Measurements from ENCODE around the gene TSPAN6.

TSPAN6 gene

DNA sequence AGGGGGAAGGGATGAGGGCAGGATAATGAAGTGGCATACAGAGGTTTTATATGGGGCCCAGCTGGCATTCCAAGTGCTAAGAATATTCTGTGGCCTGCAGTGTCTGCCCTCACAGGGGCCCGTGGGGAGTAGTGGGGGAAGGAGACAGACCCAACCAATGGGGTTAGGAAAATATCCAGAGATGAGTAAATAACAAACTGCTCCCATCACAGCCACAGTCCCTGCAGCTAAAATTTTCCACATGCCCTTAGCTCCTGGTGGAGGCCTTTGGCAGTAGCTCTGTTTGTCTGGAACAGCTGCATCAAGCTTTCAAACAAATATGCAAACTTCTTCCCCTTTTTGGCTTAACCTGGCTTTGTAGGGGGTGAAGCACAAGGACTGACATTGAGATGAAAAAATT is 10.5 kb upstream of the TSPAN6 start:
- no peak for DNase-seq

DNA sequence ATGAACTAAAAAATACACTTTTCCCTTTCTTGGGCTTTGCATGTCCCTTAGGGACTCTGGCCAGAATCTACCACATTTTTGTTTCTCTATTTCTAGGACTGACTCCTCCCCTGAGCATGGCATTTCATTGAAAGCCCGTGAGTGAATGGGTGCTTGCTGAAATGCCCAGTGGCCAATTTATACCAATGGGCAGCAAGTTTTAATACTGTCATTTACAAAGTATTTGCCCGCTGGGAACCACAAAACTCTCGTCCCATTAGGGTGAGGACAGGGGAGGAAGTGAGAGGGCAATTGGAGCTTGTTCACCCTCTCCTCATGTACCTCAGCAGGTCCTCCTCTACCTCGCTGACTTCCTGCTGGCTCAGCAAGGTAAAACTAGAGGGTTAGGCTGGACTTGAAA is 8.5 kb upstream of the TSPAN6 start:
- DNase-seq, result no peak

DNA sequence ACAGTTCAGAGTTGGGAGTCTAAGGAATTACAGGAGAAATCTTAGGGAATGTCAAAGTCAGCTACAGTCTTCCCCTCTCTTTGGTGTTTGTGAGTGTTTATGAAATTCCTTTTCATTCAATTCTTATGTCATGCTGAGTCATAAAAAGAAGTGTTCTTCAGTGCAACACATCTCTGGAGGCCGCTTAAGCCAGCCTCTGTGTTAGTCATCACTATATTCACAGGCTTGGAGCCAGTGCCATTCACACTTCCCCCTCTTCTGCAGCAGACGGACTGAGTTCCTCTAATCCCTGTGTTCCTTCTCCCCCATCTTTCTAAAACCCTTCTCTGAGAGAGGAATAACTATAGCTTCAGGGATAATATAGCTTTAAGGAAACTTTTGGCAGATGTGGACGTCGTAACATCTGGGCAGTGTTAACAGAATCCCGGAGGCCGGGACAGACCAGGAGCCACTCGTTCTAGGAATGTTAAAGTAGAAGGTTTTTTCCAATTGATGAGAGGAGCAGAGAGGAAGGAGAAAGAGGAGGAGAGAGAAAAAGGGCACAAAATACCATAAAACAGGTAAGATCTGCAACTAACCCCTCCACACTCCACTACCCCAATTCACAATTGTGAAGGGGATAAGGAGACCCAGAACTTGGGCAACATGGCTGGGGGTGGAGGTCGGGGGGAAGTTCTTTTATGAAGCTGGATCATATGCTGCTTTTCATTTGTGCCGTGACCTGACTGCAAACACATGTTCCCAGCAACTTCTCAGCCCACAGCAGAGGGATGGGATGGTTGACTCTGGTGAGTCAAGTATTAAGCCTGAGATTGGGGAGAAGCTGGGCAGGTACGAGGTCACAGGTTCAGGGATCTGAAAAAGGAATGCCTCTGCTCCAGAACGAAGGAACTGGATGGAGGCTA is 7.6 kb upstream of the TSPAN6 start, which contains the start of gene SRPX2:
TSS of gene SRPX2 (plus strand) at position 244 of the 905 bp plus-strand sequence. CDS start 2,124 bp downstream, outside the sequence.
- DNase-seq, result no peak

DNA sequence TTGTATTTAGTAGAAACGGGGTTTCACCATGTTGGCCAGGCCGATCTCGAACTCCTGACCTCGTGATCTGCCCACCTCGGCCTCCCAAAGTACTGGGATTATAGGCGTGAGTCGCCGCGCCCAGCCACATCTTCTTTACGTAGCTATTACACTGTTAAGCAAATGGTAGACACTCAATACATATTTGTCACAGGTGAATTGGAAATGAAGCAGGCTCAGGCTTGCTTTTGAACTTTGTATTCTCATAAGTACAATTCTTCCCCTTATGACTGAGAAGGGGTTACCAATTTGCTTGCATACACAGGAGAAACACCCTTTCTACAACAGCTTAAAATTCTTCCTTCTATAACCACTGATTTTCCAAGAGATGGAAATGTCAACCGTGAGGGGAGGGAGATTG is 6.6 kb upstream of the TSPAN6 start:
- DNase-seq, result no peak

DNA sequence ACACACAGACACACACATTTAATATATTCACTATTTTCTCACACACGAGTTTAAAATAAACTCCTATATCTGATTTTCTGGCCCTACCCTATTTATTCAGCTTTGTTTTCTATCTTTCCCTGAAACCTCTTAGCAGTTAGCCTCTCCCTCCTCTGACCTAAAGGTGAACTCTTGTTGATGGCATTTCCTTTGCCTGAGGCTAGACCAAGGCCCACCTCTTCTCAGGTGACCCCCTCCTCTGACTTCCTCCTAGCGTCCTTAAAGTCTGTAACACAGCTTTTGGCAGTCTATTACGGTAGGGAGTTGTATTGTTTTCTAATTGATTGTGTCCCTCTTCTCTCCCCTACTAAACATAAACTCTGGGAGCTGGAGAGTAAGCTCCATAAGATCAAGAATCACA is 5.7 kb upstream of the TSPAN6 start:
- DNase-seq, result no peak

DNA sequence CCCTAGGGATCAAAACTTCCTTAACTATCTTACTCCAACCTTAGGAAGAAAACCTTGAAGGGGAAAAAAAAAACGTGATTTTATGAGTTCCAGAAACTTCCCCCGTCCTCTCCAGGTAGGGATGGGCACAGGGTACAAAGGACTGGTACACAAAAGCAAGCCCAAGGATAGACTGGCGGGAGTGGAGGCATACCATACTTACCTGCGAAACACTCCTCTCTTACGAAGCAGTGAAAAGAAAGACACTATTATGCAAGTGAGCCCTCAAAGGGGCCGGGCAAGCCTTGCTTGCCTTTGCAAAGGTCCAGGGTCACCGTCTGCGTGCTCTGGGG is 651 bp downstream of the TSPAN6 start:
- DNase-seq, result no peak

DNA sequence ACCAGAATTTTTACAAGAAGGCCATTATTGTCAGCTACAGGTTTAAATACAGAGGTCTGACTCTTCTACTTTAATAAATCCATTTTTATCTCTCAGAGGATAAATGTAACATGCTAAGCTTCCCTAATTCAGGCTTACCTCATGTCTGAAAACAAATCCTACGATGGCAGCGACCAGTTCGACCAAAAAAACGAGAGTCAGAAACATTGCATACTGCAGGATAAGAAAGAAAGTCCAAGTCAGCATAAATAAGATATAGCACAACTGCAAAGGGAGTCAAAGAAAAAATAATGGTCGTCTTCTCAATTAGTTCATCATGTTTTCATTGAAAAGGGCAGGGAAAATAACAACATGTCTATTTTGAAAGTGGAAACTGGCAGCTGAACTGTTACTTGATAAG is 1.6 kb downstream of the TSPAN6 start:
- no peak for DNase-seq

DNA sequence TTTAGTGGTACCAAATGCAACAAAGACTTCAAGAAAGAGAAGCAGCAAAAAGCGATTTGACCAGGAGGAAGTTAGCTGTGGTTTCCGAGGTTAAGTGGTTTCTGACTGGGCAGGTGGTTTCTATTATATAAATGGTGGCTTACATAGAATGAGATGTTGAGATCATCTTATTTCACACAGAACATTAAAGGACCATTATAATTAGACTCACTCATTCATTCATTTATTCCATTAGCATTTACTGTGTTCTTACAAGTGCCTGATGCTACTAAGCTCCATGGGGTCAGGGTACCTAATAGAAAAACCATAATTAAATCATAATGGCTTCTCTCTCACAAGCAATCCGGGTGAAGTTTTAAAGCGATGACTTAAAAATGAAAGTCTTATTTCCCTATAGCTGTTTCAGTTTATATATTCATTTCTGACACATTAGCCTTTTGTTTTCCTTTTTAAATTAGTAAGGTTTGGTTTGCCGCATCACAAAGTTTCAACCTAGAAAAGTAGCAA is 10.6 kb downstream of the TSPAN6 start:
- DNase-seq, result no peak

DNA sequence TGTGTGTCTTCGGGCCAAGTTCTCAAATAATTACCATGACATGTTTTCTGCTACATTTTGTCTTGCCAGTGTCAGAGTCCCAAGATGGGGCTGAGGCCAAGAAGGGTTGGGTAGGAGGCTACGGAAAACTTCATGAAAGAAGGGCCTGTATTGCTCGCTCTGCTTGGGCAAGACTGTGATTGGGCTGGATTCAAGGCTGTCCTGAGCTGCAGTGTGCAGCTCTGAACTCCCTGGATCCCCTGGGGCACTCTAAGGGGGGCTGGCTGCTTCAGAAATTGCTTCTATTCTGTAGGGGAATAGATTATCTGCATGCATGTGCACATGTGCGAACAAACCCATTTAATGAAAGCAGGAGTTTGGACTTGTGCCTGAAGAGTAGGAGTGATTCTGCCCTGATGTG is 13.6 kb downstream of the TSPAN6 start:
- no peak for DNase-seq

DNA sequence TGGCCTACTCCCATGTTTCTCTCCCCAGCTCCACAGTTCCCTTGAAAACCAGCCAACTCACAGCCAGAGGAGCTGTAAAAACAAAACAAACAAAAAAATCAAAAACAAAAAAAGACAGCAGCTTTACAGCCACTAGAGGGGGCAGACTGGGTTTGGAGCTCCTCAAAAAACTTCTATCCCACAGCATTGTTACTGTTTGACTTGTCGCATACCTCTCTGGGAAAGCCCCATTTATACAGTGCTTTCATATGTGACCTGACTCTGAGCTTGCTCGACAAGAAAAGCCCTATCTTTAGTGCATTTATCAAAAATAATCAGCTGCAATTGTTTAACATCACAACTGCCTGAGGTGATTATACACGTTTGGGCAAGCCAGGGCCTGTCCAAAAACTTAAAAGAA is 21.6 kb downstream of the TSPAN6 start:
- no peak for DNase-seq

DNA sequence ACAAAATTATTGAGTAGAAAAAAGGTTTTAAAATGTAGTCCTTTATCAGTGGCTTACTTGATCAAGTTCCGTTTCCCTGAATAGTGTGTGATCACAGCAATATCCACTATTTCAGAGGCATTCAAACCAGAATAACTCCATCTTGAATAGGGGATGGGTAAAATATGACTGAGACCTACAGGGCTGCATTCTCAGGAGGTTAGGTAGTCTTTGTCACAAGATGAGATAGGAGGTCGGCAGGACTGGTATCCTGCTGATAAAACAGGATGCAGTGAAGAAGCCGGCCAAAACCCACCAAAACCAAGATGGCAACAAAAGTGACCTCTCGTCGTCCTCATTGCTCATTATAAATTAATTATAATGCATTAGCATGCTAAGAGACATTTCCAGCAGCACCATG is 24.7 kb downstream of the TSPAN6 start:
- no peak for DNase-seq

DNA sequence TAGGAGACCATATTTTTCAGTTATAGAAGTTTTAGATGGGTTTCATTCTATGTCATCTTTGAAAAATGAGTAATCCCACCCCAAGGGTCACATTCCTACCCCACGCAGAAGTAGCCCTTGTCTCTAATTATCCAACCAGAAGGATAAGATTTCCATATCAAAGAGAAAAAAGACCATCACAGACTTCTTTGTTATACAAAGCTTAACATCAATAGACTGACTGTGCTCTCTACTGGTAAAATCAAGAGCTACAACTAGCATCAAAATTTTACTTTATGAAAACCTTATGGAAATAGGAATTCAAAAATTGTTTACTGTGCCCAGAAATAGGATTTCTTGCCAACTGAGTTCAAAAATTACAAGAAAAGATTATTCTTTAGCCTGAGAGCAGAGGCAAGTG is 27.0 kb downstream of the TSPAN6 start:
- DNase-seq, result no peak

DNA sequence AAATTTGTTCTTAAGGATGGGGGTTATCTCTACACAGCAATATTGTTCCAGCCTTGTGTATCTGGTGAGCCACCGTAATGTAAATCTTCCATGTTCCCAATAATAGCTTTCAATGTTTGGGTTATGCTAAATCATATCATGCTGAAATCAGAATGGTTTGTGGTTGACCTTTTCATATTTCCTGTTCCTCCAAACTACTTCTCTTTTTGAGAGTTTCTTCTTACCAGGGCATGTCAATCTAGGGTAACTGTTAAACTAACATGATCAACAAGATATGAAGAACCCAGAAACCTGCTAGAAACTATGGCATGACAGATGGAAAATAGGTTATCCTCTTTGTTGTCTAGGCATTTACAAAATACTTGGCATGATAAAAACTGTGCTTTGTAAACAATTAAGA is 29.9 kb downstream of the TSPAN6 start:
- DNase-seq, result no peak

DNA sequence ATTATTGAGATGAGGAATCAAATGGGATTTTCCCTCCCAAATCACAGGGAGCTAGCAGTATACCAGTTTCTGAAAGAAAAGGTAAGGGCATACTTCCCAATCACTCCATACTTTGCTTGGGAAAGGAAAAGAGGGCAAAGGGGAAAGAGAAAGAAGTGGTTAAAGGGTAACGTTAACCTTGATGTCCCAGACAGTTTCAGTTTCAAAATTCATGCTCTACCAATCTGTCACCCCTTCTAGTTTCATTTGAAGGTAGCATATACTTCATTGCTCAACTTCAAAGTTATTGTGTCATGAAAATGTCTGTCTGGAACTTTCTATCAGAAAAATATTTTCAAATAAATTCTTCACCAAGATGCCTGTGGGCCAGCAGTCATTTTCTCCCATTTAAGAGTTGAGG is 35.8 kb downstream of the TSPAN6 start:
- no peak for DNase-seq

DNA sequence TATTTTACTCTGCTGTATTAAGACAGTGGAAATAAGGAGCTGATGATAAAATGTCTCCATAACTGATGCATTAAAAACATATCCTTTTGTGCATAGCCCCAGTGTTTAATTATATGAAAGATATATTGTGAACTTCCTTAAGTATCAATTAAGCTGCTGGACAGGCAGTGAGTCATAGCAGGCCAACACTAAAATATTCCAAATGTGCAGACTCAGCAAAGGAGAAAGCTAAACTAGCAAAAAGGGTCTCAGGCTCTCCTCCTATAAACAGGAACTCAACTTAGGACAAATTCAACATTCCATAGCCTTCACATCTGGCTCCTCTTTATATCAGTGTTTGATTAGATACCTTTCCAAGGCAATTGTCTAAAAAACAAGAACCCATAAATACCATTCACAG is 36.3 kb downstream of the TSPAN6 start:
- DNase-seq, result no peak

DNA sequence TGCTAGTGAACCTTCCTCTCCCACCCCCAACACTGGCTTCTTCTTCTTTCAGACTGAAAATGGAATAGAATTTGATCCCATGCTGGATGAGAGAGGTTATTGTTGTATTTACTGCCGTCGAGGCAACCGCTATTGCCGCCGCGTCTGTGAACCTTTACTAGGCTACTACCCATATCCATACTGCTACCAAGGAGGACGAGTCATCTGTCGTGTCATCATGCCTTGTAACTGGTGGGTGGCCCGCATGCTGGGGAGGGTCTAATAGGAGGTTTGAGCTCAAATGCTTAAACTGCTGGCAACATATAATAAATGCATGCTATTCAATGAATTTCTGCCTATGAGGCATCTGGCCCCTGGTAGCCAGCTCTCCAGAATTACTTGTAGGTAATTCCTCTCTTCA is 37.1 kb downstream of the TSPAN6 start:
- DNase-seq, result no peak

DNA sequence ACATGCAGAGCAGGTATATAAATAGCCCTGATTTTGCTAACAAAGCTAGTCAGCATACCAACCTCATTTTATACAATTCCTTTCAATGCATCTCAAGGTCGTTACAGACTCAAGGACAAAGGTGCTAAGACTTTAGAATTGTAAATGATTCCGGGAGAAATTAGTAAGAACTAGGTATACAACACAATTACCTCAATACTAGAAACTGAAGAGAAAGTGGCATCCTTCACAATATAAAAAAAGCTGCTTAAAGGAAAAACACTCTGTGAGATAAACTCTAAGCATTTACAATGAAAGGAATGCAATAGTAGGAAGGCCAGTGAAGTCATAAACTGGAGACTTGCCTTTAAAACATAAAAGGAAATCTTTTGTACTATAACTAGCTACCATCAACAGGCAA is 40.0 kb downstream of the TSPAN6 start:
- DNase-seq, result no peak

DNA sequence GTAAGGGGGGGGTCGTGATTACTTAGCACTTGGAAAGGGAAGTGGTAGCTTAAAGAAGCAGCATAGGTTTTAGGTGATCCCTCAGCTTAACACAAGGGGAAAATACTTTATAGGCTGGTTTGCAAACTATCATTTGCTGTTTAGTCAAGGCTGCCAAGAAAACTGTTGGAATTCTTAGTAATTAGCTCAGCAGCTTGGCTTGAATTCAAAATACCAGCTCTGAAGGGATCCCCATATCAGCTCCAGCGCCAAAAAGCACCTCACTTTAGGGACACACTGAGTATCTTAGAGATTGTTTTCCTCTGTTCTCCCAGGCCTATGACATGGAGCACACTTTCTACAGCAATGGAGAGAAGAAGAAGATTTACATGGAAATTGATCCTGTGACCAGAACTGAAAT is 43.0 kb downstream of the TSPAN6 start:
- DNase-seq, result no peak

DNA sequence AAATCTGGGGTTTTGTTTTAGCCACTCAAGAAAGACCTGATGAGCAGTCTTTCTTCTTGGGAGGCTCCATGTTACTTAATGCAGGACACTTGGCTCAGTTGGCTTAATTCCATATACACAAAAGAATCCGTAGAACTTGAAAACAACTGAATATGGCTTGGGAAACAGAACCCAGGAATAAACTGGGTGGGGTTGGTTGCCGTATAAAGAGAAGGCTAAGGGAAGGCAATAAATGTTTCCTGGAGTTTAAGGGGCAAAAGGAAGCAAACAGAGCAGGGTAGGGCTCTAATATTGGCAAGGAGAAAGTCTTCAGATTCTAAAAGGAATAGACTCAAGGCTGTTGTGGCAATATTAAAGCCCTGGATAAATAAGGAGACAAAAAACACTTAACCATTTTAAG is 43.5 kb downstream of the TSPAN6 start:
- no peak for DNase-seq

DNA sequence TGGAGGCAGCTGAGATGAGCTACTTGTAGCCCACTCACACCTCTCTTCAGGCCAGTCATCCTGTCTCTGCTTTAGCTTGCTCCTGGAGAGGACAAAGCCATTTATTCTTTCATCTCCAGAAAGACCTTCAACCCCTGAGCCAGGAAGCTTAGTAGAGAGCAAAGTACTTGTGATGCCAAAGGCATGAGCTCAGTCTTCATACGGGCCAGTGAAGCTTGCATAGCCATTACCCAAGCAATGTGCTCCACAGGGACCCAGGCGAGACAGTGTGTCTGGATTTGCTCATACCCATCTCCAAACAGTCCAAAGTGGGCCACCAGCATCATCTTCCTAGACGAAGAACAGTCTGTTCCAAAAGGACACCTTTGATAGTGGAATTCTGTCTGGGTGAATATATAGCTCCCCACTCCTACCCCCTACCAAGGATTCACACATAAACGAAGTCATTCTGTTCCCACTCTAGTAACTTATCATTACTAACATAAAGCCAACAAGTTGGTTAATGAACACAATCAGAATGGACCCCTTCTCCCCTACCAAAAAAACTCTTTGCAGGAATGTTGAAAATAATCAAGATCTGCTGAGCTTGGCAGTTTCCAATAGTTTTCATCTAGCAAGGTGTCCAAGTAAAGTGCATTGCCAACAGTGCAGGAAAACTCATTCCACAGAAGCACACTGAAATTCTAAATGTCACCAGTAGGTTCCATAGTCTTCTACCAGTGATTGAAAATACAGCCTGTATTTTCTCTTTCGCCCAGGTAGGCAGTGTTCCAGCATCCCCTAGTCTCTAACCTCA is 45.2 kb downstream of the TSPAN6 start:
- DNase-seq, result no peak

DNA sequence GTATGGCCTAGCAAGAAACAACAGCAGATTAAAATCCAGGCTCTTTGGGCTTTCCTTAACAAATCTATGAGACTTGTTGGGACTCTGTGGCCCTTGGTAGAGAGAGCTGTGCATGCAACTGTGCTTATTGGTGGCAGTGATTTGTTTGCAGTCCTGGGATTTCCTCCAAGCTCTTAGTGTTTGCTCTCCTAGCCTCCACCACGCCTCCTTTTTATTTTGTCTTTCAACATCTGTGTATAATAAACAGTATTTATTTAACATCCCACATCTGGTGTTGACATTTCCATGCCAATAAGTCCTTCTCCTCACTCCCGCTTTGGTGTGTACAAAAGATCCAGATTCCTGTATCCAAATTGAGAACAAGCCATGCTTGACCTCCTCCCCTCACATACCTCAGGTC is 48.7 kb downstream of the TSPAN6 start:
- no peak for DNase-seq

DNA sequence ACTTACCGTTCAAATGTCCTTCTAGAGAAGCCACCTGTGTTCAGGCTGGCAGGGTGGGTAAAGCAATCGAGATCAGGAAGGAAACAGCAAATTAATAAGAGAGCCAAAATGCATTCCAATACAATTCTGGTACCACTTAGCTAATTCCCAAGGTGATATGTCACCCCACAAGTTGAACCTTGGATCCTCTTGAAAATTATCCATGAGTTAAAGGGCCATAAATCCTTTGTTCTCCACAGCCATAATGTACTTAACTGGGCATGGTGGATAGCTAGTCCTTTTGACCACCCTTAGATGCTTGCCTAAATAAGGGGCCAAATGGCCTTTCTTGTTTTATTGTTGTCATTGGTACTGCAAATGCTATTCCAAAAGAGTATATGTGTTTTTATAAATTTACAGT is 49.9 kb downstream of the TSPAN6 start:
- DNase-seq, result no peak

DNA sequence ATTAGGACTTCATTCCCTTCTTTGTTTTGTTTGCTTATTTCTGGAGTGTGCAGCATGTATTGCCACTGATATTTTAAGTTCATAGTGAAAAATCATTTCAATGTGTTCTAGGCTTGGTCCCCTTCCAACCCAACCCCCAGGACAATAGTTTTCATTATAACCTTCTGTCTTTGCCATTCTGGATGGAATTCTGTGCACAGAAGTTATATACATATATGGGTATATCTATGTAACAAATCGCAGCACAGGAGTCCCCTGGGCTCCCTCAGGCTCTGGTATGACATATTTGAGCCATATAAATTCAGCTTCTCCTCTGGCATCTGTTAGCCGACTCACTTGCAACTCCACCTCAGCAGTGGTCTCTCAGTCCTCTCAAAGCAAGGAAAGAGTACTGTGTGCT is 52.0 kb downstream of the TSPAN6 start, which contains the start of gene TNMD:
TSS of gene TNMD (plus strand) at position 326 of the 400 bp plus-strand sequence. CDS start 83 bp downstream, outside the sequence.
- no peak for DNase-seq

Data from activated CD8-positive, alpha-beta memory T cell treated with anti-CD3 and anti-CD28 coated beads, Interleukin-2, amount 50 U/mL, for 48 hours (primary cell).